GM21528 (cell line): ENCODE results near the gene OBP2A.

Source experiments
- ATAC-seq: cut with Tn5 transposase; IDR thresholded peaks from one replicate; pipeline ENCODE4 v1.9.1; 2021; ENCODE audit warnings: mild to moderate bottlenecking, moderate library complexity; ENCODE audit not compliant: unreplicated experiment, low FRiP score

Gene OBP2A

GRCh38 chr9:135574943-135575342 is 29.0 kb downstream of the OBP2A start:
- ATAC-seq = no peak

GRCh38 chr9:135575995-135576631 is 30.2 kb downstream of the OBP2A start:
- ATAC-seq = no peak

- ATAC-seq = no peak
Observed at GRCh38 chr9:135577256-135577655, 31.3 kb downstream of the OBP2A start.

GRCh38 chr9:135579356-135579755 is 33.4 kb downstream of the OBP2A start:
- no peak for ATAC-seq

GRCh38 chr9:135579889-135580660 is 34.1 kb downstream of the OBP2A start:
- no peak for ATAC-seq

GRCh38 chr9:135580664-135581380 is 34.9 kb downstream of the OBP2A start:
- ATAC-seq = no peak

- no peak for ATAC-seq
Observed at GRCh38 chr9:135581636-135582426, 35.9 kb downstream of the OBP2A start.

- no peak for ATAC-seq
Observed at GRCh38 chr9:135582541-135582940, 36.6 kb downstream of the OBP2A start.

- no peak for ATAC-seq
Observed at GRCh38 chr9:135582966-135583687, 37.2 kb downstream of the OBP2A start.

GRCh38 chr9:135583688-135584011 is 37.7 kb downstream of the OBP2A start:
- no peak for ATAC-seq

- ATAC-seq = no peak
Observed at GRCh38 chr9:135584371-135584770, 38.4 kb downstream of the OBP2A start.

- ATAC-seq = no peak
Observed at GRCh38 chr9:135584934-135585333, 39.0 kb downstream of the OBP2A start.

GRCh38 chr9:135586601-135587109 is 40.7 kb downstream of the OBP2A start:
- no peak for ATAC-seq

- ATAC-seq = no peak
Observed at GRCh38 chr9:135587658-135588057, 41.7 kb downstream of the OBP2A start.

- ATAC-seq = no peak
Observed at GRCh38 chr9:135588371-135588770, 42.4 kb downstream of the OBP2A start.

- no peak for ATAC-seq
Observed at GRCh38 chr9:135588886-135589595, 43.1 kb downstream of the OBP2A start.

- ATAC-seq = no peak
Observed at GRCh38 chr9:135589596-135590485, 43.9 kb downstream of the OBP2A start.

GRCh38 chr9:135590486-135591079 is 44.7 kb downstream of the OBP2A start:
- ATAC-seq = no peak
